ENCODE results near the gene CFAP100. TPM values are rescaled to one million over a fixed set of nuclear protein-coding genes. Genes with fewer than 3 reads are reported as not detected.

CFAP100 gene
- total RNA-seq, 1 donor from 2014 or later = not detected

DNA sequence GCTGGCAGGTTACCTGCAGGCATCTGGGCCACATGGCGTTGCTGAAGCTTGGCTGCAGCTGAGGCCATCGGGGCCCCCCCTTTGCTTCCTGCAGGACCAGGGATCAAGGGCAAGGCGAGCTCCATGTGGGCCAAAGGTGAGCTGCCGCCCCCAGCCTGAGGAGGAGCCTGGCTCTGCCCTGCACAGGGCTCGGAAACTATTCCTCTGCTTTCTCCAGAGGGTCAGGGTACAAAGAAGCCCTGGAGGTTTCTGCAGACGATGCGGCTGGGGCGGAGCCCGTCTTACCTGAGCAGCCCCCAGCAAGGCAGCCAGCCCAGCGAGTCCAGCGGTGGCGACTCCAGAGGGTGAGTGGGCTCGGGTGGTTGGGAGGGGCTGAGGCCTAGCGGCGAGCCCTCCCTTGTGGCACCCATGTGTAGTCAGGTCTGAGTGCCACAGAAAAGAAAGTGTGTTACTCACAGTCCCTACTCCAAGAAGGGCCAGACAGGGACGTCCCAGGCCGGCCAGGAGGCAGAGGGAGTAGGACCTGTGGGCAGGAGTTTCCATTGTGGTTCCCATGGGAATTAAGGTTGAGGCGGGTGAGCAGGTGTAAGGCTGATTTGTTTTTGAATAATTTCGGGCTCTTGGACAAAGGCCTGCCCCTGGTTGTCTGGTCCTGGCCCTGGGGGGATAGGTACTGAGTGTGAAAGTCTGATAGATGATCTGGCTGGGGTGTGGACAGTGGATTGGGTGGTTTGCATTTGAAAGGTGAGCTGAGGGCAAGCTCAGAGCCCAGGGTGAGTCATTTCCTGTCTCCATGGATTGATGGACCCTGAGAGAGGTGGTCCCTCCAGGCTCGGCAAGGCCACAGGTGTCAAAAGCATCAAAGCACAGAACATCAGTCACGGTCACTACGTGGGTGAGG lies 25.4 kb downstream of the CFAP100 start:
- Histone ChIP-seq H3K79me2 (ENCODE audit: insufficient read depth, low read length) (no peaks in the 10 kb centered on the region), H3K4me3 (ENCODE audit: insufficient read depth, low read depth, low read length) (no peak overlapping the region), H3K9ac (ENCODE audit: low read length) (no peak overlapping the region), H3K27me3 (ENCODE audit: insufficient read depth, low read length) (peaks cover 3% of the 10 kb centered on the region), H3K4me2 (ENCODE audit: low read length) (no peak overlapping the region), H3K27ac (ENCODE audit: low read depth, low read length) (no peak overlapping the region), H3K4me1 (ENCODE audit: insufficient read depth, low read length) (no peaks in the 10 kb centered on the region), H3K9me3 (ENCODE audit: insufficient read depth, low read depth, low read length) (no peaks in the 10 kb centered on the region), H2AFZ (ENCODE audit: low read depth, low read length) (no peak overlapping the region), H4K20me1 (ENCODE audit: insufficient read depth, low read length) (no peaks in the 10 kb centered on the region), H3K36me3 (ENCODE audit: insufficient read depth, low read length) (no peaks in the 10 kb centered on the region)
- Mint-ChIP-seq H3K27me3 (ENCODE audit: low read depth, unreplicated experiment) (peaks cover 11% of the 10 kb centered on the region), H3K4me3 (ENCODE audit: unreplicated experiment) (no peak overlapping the region), H3K27ac (ENCODE audit: unreplicated experiment) (no peak overlapping the region), H3K36me3 (ENCODE audit: low read depth, unreplicated experiment) (peaks cover 3% of the 10 kb centered on the region), H3K4me1 (ENCODE audit: low read depth, unreplicated experiment) (peaks cover 5% of the 10 kb centered on the region), H3K9me3 (ENCODE audit: unreplicated experiment) (peaks cover 3% of the 10 kb centered on the region)
- DNase-seq (ENCODE audit: low read depth) (no peak), FAIRE-seq (no peak)
- TF ChIP-seq EZH2 (IDR thresholded peaks at IDR 0.05; ENCODE audit: insufficient read depth, low read length) = no peak
- no peak for TF ChIP-seq CTCF (IDR thresholded peaks at IDR 0.05; ENCODE audit: insufficient read depth, low read depth, low read length)

- Mint-ChIP-seq H3K27me3 (ENCODE audit: low read depth, unreplicated experiment) (peaks cover 9% of the 10 kb centered on the region), H3K9me3 (ENCODE audit: unreplicated experiment) (peaks cover 9% of the 10 kb centered on the region), H3K4me3 (ENCODE audit: unreplicated experiment) (no peak overlapping the region), H3K4me1 (ENCODE audit: low read depth, unreplicated experiment) (peaks cover 5% of the 10 kb centered on the region), H3K36me3 (ENCODE audit: low read depth, unreplicated experiment) (peaks cover 3% of the 10 kb centered on the region), H3K27ac (ENCODE audit: unreplicated experiment) (no peak overlapping the region)
- Histone ChIP-seq H3K4me3 (ENCODE audit: insufficient read depth, low read depth, low read length) (no peak overlapping the region), H4K20me1 (ENCODE audit: insufficient read depth, low read length) (no peaks in the 10 kb centered on the region), H3K27me3 (ENCODE audit: insufficient read depth, low read length) (peaks cover under 1% of the 10 kb centered on the region), H3K9me3 (ENCODE audit: insufficient read depth, low read depth, low read length) (no peaks in the 10 kb centered on the region), H3K4me2 (ENCODE audit: low read length) (no peak overlapping the region), H2AFZ (ENCODE audit: low read depth, low read length) (no peak overlapping the region), H3K27ac (ENCODE audit: low read depth, low read length) (no peak overlapping the region), H3K4me1 (ENCODE audit: insufficient read depth, low read length) (no peaks in the 10 kb centered on the region), H3K9ac (ENCODE audit: low read length) (no peak overlapping the region), H3K36me3 (ENCODE audit: insufficient read depth, low read length) (no peaks in the 10 kb centered on the region), H3K79me2 (ENCODE audit: insufficient read depth, low read length) (no peaks in the 10 kb centered on the region)
- FAIRE-seq (no peak), DNase-seq (ENCODE audit: low read depth) (no peak)
- no peak for TF ChIP-seq CTCF (IDR thresholded peaks at IDR 0.05; ENCODE audit: insufficient read depth, low read depth, low read length)
- no peak for TF ChIP-seq EZH2 (IDR thresholded peaks at IDR 0.05; ENCODE audit: insufficient read depth, low read length)
These were observed 26.9 kb downstream of the CFAP100 start for GRCh38 chr3:126421573-126422119.

DNA sequence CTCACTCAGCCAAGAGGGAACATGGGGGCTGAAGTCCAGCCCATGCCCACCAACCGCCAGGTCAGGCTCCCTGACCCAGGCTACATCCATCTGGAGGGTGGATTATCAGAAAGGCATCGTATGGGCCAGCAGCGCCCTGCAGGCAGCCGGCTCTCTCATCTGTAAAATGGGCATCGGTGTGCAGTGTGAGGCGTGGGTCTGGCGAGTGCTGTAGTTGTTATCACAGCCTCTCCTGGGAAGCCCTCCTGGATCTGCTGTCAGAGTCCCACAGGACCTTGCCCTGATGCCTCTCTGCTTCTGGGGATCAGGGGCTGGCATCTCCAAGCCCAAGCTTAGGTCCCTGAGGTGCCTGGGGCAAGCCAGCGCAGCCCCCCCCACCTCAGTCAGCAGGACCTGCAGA lies 27.4 kb downstream of the CFAP100 start:
- H3K27me3 ChIP-seq (ENCODE audit: insufficient read depth, low read length) = no peaks in the 10 kb centered on the region
- H3K36me3 Mint-ChIP-seq (ENCODE audit: low read depth, unreplicated experiment) = peaks cover 3% of the 10 kb centered on the region
- H3K27ac Mint-ChIP-seq (ENCODE audit: unreplicated experiment) = no peak overlapping the region
- FAIRE-seq (no peak), DNase-seq (ENCODE audit: low read depth) (no peak)
- no peaks in the 10 kb centered on the region for H3K4me1 ChIP-seq (ENCODE audit: insufficient read depth, low read length)
- H3K4me3 ChIP-seq (ENCODE audit: insufficient read depth, low read depth, low read length) = no peak overlapping the region
- H3K27ac ChIP-seq (ENCODE audit: low read depth, low read length) = no peak overlapping the region
- H4K20me1 ChIP-seq (ENCODE audit: insufficient read depth, low read length) = no peaks in the 10 kb centered on the region
- TF ChIP-seq CTCF (IDR thresholded peaks at IDR 0.05; ENCODE audit: insufficient read depth, low read depth, low read length) (no peak), EZH2 (IDR thresholded peaks at IDR 0.05; ENCODE audit: insufficient read depth, low read length) (no peak)
- peaks cover 4% of the 10 kb centered on the region for H3K27me3 Mint-ChIP-seq (ENCODE audit: low read depth, unreplicated experiment)
- H3K36me3 ChIP-seq (ENCODE audit: insufficient read depth, low read length) = no peaks in the 10 kb centered on the region
- no peak overlapping the region for H3K9ac ChIP-seq (ENCODE audit: low read length)
- peaks cover 5% of the 10 kb centered on the region for H3K4me1 Mint-ChIP-seq (ENCODE audit: low read depth, unreplicated experiment)
- peaks cover 12% of the 10 kb centered on the region for H3K9me3 Mint-ChIP-seq (ENCODE audit: unreplicated experiment)
- H3K79me2 ChIP-seq (ENCODE audit: insufficient read depth, low read length) = no peaks in the 10 kb centered on the region
- no peak overlapping the region for H2AFZ ChIP-seq (ENCODE audit: low read depth, low read length)
- no peak overlapping the region for H3K4me2 ChIP-seq (ENCODE audit: low read length)
- H3K4me3 Mint-ChIP-seq (ENCODE audit: unreplicated experiment) = no peak overlapping the region
- H3K9me3 ChIP-seq (ENCODE audit: insufficient read depth, low read depth, low read length) = no peaks in the 10 kb centered on the region
